GM12865 (cell line): ENCODE data around the gene EMC1.

Experiments used
- DNase-seq: peaks from one replicate; pipeline ENCODE4 v3.0.0; 2010; ENCODE audit warnings: low read depth
- H3K4me3 ChIP-seq: 2 replicates; pipeline ENCODE4 v1.5.1; 2011; ENCODE audit warnings: mild to moderate bottlenecking, low read depth, low read length, control low read depth
- CTCF ChIP-seq: IDR thresholded peaks from 2 replicates; pipeline ENCODE4 v1.5.1; 2011; ENCODE audit warnings: low read length, control low read depth, low read depth, inconsistent platforms; ENCODE audit not compliant: insufficient read depth; ENCODE audit errors: missing control alignments

Gene EMC1

GRCh38 chr1:19202396-19202795 is 48.9 kb downstream of the EMC1 start:
- H3K4me3 ChIP-seq: no peak overlapping the region
- no peak for TF ChIP-seq CTCF
- no peak for DNase-seq

- no peak for DNase-seq
- no peak overlapping the region for H3K4me3 ChIP-seq
- TF ChIP-seq CTCF: no peak
These were observed 51.2 kb downstream of the EMC1 start for GRCh38 chr1:19199969-19200604.

GRCh38 chr1:19199329-19199968 is 51.9 kb downstream of the EMC1 start:
- H3K4me3 ChIP-seq: no peak overlapping the region
- DNase-seq: no peak
- TF ChIP-seq CTCF: no peak

- no peak overlapping the region for H3K4me3 ChIP-seq
- no peak for TF ChIP-seq CTCF
- DNase-seq: no peak
These were observed 52.5 kb downstream of the EMC1 start for GRCh38 chr1:19198820-19199219.

- no peak for TF ChIP-seq CTCF
- no peak for DNase-seq
These were observed 53.5 kb downstream of the EMC1 start for GRCh38 chr1:19197845-19198244.

GRCh38 chr1:19196331-19196730 is 55.0 kb downstream of the EMC1 start:
- no peak for TF ChIP-seq CTCF
- DNase-seq: no peak
- H3K4me3 ChIP-seq: no peak overlapping the region

More at GRCh38 chr1:19197845-19198244, 53.5 kb downstream of the EMC1 start:
- no peak overlapping the region for H3K4me3 ChIP-seq

- no peak for TF ChIP-seq CTCF
- H3K4me3 ChIP-seq: no peak overlapping the region
- DNase-seq: no peak
These were observed 58.3 kb downstream of the EMC1 start for GRCh38 chr1:19193004-19193403.
